HG03039 (cell line): ENCODE results near the gene FGGY.

Experiments used
- ATAC-seq: cut with Tn5 transposase; IDR thresholded peaks from one replicate; pipeline ENCODE4 v1.9.1; 2021; ENCODE audit warnings: mild to moderate bottlenecking, moderate library complexity; ENCODE audit not compliant: unreplicated experiment

The FGGY gene

GRCh38 chr1:59409986-59410385 is 113.1 kb downstream of the FGGY start:
- no peak for ATAC-seq

GRCh38 chr1:59410457-59410856 is 113.6 kb downstream of the FGGY start:
- ATAC-seq, result no peak

GRCh38 chr1:59411147-59411546 is 114.3 kb downstream of the FGGY start:
- ATAC-seq, result no peak

GRCh38 chr1:59412718-59413326 is 115.9 kb downstream of the FGGY start:
- no peak for ATAC-seq

- no peak for ATAC-seq
Observed at GRCh38 chr1:59413327-59413720, 116.4 kb downstream of the FGGY start.

GRCh38 chr1:59414406-59415133 is 117.7 kb downstream of the FGGY start:
- ATAC-seq, result no peak

- no peak for ATAC-seq
Observed at GRCh38 chr1:59415286-59415850, 118.5 kb downstream of the FGGY start.

GRCh38 chr1:59415881-59416280 is 119.0 kb downstream of the FGGY start:
- ATAC-seq, result no peak

- ATAC-seq, result no peak
Observed at GRCh38 chr1:59417406-59417805, 120.5 kb downstream of the FGGY start.

GRCh38 chr1:59418363-59419144 is 121.7 kb downstream of the FGGY start:
- no peak for ATAC-seq

GRCh38 chr1:59419361-59420140 is 122.7 kb downstream of the FGGY start:
- no peak for ATAC-seq

GRCh38 chr1:59421232-59421920 is 124.5 kb downstream of the FGGY start:
- no peak for ATAC-seq

- ATAC-seq, result no peak
Observed at GRCh38 chr1:59422921-59423575, 126.2 kb downstream of the FGGY start.

GRCh38 chr1:59427155-59427554 is 130.3 kb downstream of the FGGY start:
- no peak for ATAC-seq

GRCh38 chr1:59427784-59428183 is 130.9 kb downstream of the FGGY start:
- no peak for ATAC-seq

- no peak for ATAC-seq
Observed at GRCh38 chr1:59428828-59429227, 131.9 kb downstream of the FGGY start.

GRCh38 chr1:59429656-59430055 is 132.8 kb downstream of the FGGY start:
- no peak for ATAC-seq

GRCh38 chr1:59431566-59432294 is 134.8 kb downstream of the FGGY start:
- ATAC-seq, result no peak
